Osteoblast (primary cell): ENCODE results near the gene CDH18. TPM values are rescaled to one million over a fixed set of nuclear protein-coding genes. Genes with fewer than 3 reads are reported as not detected.

Experiments used
- DNase-seq: peaks from one replicate; pipeline ENCODE4 v3.0.0; 2011; ENCODE audit warnings: low spot score, mixed read lengths; ENCODE audit not compliant: insufficient read length; ENCODE audit errors: missing footprints
- H2AFZ ChIP-seq: 2 replicates; pipeline ENCODE4 v1.6.0; 2011; ENCODE audit warnings: mild to moderate bottlenecking, low read length
- H3K27ac ChIP-seq: 2 replicates; pipeline ENCODE4 v1.5.1; 2011; ENCODE audit warnings: mild to moderate bottlenecking, low read depth, low read length, moderate library complexity
- H3K27me3 ChIP-seq: 2 replicates; pipeline ENCODE4 v1.6.0; 2012; ENCODE audit warnings: mild to moderate bottlenecking, control low read depth, inconsistent platforms, low read length, moderate library complexity; ENCODE audit not compliant: insufficient read depth
- H3K36me3 ChIP-seq: 2 replicates; pipeline ENCODE4 v1.5.1; 2011; ENCODE audit warnings: mild to moderate bottlenecking, low read length, control low read depth, moderate library complexity; ENCODE audit not compliant: insufficient read depth
- H3K4me1 ChIP-seq: 2 replicates; pipeline ENCODE4 v1.5.1; 2011; ENCODE audit warnings: mild to moderate bottlenecking, low read length, control low read depth, moderate library complexity; ENCODE audit not compliant: insufficient read depth
- H3K4me2 ChIP-seq: 2 replicates; pipeline ENCODE4 v1.6.0; 2011; ENCODE audit warnings: mild to moderate bottlenecking, low read length; ENCODE audit not compliant: insufficient read depth
- H3K4me3 ChIP-seq: fragments of 200-600 bp; sonication (generic); 3 replicates; pipeline ENCODE4 v1.5.1; 2012; ENCODE audit warnings: mild to moderate bottlenecking, low read length, inconsistent platforms; ENCODE audit not compliant: insufficient read depth
- H3K79me2 ChIP-seq: 2 replicates; pipeline ENCODE4 v1.6.0; 2012; ENCODE audit warnings: mild to moderate bottlenecking, low read length, control low read depth, inconsistent platforms; ENCODE audit not compliant: insufficient read depth
- H3K9me3 ChIP-seq: 2 replicates; pipeline ENCODE4 v1.5.1; 2011; ENCODE audit warnings: low read depth, low read length, control low read depth
- H4K20me1 ChIP-seq: 2 replicates; pipeline ENCODE4 v1.6.0; 2012; ENCODE audit warnings: mild to moderate bottlenecking, low read length, control low read depth; ENCODE audit not compliant: insufficient read depth
- total RNA-seq: library from RNA; depleted of rRNA; stranded (reverse); fragments of >200 nt; gene quantifications from 2 replicates; pipeline ENCODE4 v1.2.3, GENCODE V29; 2012
- TF ChIP-seq, protein P1 (sequence below): IDR thresholded peaks from 2 replicates; pipeline ENCODE4 v1.5.1; 2011; ENCODE audit warnings: mild to moderate bottlenecking, low read depth, low read length, moderate library complexity; ENCODE audit errors: extremely low read depth

CDH18 gene
- total RNA-seq, 1 donor, result 0.36 TPM

DNA sequence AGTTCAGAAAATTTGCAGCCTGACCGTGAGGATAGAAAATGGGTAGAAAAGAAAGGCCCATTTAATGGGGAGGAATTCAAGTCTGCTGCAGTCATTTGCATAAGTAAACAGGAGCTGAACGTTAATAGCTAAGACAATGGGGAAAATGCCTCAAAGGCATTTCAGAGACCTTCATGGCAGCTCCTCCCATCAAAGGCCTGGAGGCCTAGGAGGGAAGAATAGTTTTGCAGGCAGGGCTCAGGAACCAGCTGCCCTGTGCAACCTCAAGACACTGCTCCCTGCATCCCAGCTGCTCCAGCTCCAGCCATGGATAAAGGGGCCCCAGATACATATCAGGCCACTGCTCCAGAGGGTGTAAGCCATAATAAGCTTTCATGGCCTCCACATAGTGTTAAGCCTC, 32.2 kb upstream of the CDH18 start:
- no peak overlapping the region for H3K27ac ChIP-seq
- H3K4me3 ChIP-seq, result no peak overlapping the region
- no peaks in the 10 kb centered on the region for H3K36me3 ChIP-seq
- H3K9me3 ChIP-seq, result no peaks in the 10 kb centered on the region
- H3K27me3 ChIP-seq, result no peaks in the 10 kb centered on the region
- no peaks in the 10 kb centered on the region for H3K4me1 ChIP-seq
- no peaks in the 10 kb centered on the region for H3K79me2 ChIP-seq
- DNase-seq, result no peak
- TF ChIP-seq, protein P1, sequence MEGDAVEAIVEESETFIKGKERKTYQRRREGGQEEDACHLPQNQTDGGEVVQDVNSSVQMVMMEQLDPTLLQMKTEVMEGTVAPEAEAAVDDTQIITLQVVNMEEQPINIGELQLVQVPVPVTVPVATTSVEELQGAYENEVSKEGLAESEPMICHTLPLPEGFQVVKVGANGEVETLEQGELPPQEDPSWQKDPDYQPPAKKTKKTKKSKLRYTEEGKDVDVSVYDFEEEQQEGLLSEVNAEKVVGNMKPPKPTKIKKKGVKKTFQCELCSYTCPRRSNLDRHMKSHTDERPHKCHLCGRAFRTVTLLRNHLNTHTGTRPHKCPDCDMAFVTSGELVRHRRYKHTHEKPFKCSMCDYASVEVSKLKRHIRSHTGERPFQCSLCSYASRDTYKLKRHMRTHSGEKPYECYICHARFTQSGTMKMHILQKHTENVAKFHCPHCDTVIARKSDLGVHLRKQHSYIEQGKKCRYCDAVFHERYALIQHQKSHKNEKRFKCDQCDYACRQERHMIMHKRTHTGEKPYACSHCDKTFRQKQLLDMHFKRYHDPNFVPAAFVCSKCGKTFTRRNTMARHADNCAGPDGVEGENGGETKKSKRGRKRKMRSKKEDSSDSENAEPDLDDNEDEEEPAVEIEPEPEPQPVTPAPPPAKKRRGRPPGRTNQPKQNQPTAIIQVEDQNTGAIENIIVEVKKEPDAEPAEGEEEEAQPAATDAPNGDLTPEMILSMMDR, result no peak
- no peaks in the 10 kb centered on the region for H4K20me1 ChIP-seq
- H2AFZ ChIP-seq, result no peak overlapping the region
- H3K4me2 ChIP-seq, result no peak overlapping the region

DNA sequence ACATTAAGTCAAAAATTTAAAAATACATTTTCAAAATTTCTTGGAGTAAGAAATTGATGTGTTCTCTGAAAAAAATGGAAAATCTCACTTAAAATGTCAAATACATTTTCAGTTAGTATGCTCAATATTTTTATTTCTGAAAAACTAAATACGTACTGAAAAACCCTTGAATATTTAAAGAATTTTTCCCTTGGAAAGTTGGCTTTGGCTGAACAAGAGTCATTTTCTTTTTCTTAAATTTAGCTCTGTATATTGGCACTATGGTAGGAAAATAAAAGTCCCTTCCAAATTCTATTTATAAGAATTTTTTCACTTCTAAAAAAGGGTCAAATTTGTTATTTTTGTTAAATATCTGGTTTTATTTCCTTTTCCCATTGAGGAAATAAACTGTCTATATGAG, 29.0 kb upstream of the CDH18 start:
- Histone ChIP-seq H2AFZ (no peak overlapping the region), H3K27me3 (no peaks in the 10 kb centered on the region), H3K79me2 (no peaks in the 10 kb centered on the region), H3K4me3 (no peak overlapping the region), H3K4me1 (no peaks in the 10 kb centered on the region), H3K9me3 (no peaks in the 10 kb centered on the region), H3K36me3 (no peaks in the 10 kb centered on the region), H3K4me2 (no peak overlapping the region), H4K20me1 (no peaks in the 10 kb centered on the region), H3K27ac (no peak overlapping the region)
- no peak for DNase-seq
- TF ChIP-seq, protein P1, result no peak

DNA sequence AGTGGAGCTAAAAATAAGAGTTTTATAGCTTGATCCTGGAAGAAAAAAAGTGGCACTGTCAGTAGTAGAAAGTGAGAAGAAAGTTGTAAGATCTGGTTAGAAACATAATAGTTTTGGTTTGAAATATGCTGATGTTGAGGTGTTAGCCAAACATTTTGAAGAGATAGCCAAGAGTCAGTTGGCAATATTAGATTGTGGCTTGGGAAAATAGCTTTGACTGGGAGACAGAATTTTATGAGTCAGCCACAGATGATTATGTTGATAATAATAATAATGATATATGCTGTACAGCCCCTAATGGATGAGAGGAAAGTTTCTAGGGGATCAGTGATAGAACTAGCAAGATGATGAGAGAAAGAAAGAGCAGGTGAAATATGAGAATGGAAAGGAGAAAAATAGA, 12.4 kb upstream of the CDH18 start:
- Histone ChIP-seq H2AFZ (no peak overlapping the region), H3K79me2 (no peaks in the 10 kb centered on the region), H3K4me1 (no peaks in the 10 kb centered on the region), H4K20me1 (no peaks in the 10 kb centered on the region), H3K27ac (no peak overlapping the region), H3K36me3 (no peaks in the 10 kb centered on the region), H3K4me2 (no peak overlapping the region), H3K27me3 (no peaks in the 10 kb centered on the region), H3K9me3 (no peaks in the 10 kb centered on the region), H3K4me3 (no peak overlapping the region)
- TF ChIP-seq, protein P1, result no peak
- DNase-seq, result no peak

DNA sequence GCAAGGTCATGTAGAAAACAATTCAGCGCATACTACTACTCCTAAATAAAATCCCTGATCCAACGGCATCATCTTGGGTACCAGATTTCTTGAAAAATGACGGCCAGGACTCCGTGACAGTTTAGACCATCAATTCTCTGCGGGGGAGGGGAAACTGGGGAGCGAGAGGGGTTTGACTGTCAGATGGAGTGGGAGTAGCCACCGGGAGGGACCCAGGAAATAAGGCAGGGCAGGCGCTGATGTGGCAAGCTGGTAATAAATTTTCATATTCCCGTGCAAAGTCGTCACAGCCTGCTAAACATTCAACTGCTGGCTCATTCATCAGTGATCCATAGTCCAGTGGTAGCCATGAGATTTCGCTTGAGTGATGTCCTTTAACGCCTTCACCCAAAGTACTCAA, 457 bp upstream of the CDH18 start:
- H3K27ac ChIP-seq, result no peak overlapping the region
- H3K4me3 ChIP-seq, result no peak overlapping the region
- no peak overlapping the region for H2AFZ ChIP-seq
- no peaks in the 10 kb centered on the region for H3K27me3 ChIP-seq
- no peaks in the 10 kb centered on the region for H3K9me3 ChIP-seq
- H3K36me3 ChIP-seq, result no peaks in the 10 kb centered on the region
- TF ChIP-seq, protein P1, result no peak
- H3K79me2 ChIP-seq, result no peaks in the 10 kb centered on the region
- no peak for DNase-seq
- no peaks in the 10 kb centered on the region for H3K4me1 ChIP-seq
- H3K4me2 ChIP-seq, result no peak overlapping the region
- no peaks in the 10 kb centered on the region for H4K20me1 ChIP-seq
